HG02763 (cell line): ENCODE results near the gene TWIST1.

Source experiments
- ATAC-seq: cut with Tn5 transposase; IDR thresholded peaks from one replicate; pipeline ENCODE4 v1.9.1; 2021; ENCODE audit warnings: mild to moderate bottlenecking, moderate library complexity; ENCODE audit not compliant: unreplicated experiment

Gene TWIST1

GRCh38 chr7:19113855-19114550, 3.4 kb downstream of the TWIST1 start:
- ATAC-seq: no peak

- ATAC-seq: no peak
Observed at GRCh38 chr7:19113002-19113350, 4.5 kb downstream of the TWIST1 start.

GRCh38 chr7:19112274-19113001, 5.0 kb downstream of the TWIST1 start:
- no peak for ATAC-seq

- no peak for ATAC-seq
Observed at GRCh38 chr7:19111474-19112273, 5.8 kb downstream of the TWIST1 start.

- no peak for ATAC-seq
Observed at GRCh38 chr7:19110776-19111175, 6.7 kb downstream of the TWIST1 start.

- ATAC-seq: no peak
Observed at GRCh38 chr7:19110026-19110730, 7.3 kb downstream of the TWIST1 start.

GRCh38 chr7:19109000-19109946, 8.2 kb downstream of the TWIST1 start:
- no peak for ATAC-seq

- no peak for ATAC-seq
Observed at GRCh38 chr7:19107356-19108146, 9.9 kb downstream of the TWIST1 start.

- no peak for ATAC-seq
Observed at GRCh38 chr7:19107081-19107355, 10.4 kb downstream of the TWIST1 start.

GRCh38 chr7:19106241-19107080, 11.0 kb downstream of the TWIST1 start:
- no peak for ATAC-seq

GRCh38 chr7:19105546-19105945, 11.9 kb downstream of the TWIST1 start:
- ATAC-seq: no peak

- ATAC-seq: no peak
Observed at GRCh38 chr7:19104811-19105210, 12.6 kb downstream of the TWIST1 start.

GRCh38 chr7:19102884-19103283, 14.6 kb downstream of the TWIST1 start:
- ATAC-seq: no peak

- no peak for ATAC-seq
Observed at GRCh38 chr7:19101909-19102308, 15.5 kb downstream of the TWIST1 start.

- ATAC-seq: no peak
Observed at GRCh38 chr7:19101472-19101871, 16.0 kb downstream of the TWIST1 start.

- no peak for ATAC-seq
Observed at GRCh38 chr7:19099924-19100323, 17.5 kb downstream of the TWIST1 start.

- ATAC-seq: no peak
Observed at GRCh38 chr7:19099194-19099593, 18.2 kb downstream of the TWIST1 start.

- ATAC-seq: no peak
Observed at GRCh38 chr7:19098510-19098909, 18.9 kb downstream of the TWIST1 start.
